Measurements from ENCODE around the gene SEC14L1.

SEC14L1 gene

DNA sequence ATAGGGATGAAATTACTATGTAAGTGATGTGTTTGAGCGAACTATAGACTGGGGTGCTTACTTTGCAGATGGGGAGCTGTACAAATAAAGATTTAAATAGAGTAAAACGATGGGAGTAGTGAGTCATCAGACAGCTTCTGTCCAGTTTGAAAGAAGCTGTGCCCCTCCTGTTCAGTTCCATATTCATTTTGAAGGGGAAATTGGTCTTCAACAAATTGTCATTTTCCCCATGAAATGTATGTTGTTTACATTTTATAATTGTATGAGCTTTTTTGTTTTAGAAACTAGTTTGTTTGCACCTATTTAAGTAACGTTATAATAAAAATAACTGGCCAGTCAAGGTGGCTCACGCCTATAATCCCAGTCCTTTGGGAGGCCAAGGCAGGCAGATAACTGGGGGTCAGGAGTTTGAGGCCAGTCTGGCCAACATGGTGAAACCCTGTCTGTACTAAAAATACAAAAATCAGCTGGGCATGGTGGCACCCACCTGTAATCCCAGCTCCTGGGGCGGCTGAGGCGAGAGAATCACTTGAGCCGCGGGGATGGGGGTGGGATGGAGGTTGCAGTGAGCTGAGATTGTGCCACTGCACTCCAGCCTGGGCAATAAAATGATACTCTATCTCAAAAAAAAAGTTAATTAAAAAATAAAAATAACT lies 20.2 kb downstream of the SEC14L1 start:
- no peak for DNase-seq

DNA sequence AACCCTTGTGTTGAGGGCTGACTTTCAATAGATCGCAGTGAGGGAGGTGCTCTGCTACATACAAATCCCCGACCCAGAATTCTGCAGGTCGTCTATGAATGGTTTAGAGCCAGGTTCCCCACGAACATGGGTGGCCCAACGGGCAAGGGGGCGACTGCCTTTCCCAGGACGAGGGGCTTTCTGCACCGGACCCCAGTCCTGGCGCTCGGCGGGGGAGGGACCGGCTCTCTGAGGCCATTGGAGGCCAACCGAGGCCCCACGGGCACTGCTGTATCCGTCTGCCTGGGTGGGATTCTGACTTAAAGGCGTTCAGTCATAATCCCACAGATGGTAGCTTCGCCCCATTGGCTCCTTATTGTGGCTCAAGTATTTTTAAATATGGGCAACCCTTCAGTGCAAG lies 21.2 kb downstream of the SEC14L1 start:
- no peak for DNase-seq

DNA sequence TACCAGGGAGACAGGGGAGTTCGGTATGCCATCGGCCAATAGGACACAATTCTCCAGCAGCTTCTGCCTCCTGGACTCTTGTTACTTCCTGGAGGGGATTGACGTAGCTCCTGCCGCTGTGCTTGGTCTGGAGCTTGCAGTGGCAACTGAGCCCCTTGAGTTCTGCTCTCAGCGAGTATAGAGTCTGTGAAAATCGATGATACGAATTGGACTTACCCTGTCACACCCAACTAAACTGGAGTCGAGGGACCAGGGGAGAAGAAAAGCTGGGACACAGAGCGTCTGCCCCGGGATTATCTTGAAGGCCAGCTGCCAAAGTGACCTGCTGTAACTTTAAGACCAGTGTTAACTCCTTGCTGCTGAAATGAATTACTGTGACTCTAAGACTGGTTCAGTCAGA lies 22.2 kb downstream of the SEC14L1 start:
- no peak for DNase-seq

- DNase-seq: no peak
Measured at GRCh38 chr17:77163511-77164280, 22.9 kb downstream of the SEC14L1 start.

DNA sequence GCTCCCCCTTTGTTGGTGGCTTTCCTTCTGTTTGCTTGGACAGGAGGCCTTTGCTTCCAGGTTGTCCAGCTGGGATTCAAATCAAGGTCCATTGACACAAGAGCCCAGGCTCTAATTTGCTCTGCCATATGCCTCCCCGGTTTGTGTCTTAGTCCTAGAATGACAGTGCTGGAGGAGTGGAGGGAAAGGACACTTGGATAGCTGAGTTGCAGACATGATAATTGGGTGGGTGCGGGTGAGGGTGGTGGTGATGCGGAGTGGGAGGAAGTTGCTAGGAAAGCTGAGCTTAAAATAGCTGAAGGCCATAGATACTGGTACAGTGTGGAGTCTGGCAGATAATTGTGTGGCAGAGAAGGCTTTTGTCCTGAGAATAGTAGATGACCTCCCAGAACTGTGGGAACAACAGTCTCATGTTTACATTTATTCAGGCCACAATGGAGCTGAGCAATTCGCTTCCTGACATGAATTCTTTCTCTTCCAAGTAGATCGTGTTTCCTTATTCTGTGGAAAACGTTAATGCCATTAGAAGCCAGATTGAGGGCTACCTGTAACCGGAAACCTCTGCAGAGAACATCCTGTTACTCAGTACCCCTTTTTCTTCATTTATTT lies 23.8 kb downstream of the SEC14L1 start:
- DNase-seq: peak in 7 of 56 donors; percentile 14 to 40 (median 30)

DNA sequence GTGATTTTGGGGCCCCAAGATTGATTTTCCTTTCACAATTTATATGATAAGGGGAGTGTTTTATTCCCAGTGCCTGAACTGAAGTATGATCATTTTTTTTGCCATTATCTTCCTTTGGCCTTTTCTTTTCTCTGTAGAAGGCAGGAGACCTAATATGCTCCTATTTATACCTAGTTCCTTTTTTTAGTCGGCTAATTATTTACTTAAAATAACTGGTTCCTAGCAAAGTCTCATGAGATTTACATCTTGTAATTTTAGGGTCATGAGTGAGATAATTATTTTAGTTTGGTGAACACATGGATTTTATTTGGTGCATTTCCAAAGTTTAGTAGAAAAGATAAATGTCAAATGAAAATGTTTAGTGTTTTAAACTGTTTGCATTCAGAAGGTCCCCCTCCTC lies 24.8 kb downstream of the SEC14L1 start:
- no peak for DNase-seq

GRCh38 chr17:77167472-77168306 lies 26.9 kb downstream of the SEC14L1 start:
- DNase-seq: no peak

DNA sequence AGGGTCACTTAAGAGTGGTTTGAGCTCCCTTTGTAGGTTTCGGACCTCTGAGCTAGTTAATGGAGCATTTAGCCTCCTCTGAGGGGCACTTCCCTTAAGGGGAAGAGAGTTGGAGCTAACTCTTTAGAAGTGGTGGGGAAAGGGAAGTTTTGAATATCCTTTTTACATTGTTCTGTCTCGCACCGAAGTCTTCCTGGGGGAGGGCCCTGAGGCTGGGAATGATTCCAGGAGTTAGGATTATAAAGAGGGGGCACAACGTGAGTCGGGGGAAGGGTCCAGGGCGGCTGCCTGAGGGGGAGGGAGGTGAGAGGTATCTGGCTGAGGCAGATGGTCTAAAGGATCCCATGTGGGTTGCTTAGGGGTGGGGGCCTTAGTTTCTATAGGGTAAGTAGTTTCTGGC lies 32.3 kb downstream of the SEC14L1 start:
- no peak for DNase-seq

DNA sequence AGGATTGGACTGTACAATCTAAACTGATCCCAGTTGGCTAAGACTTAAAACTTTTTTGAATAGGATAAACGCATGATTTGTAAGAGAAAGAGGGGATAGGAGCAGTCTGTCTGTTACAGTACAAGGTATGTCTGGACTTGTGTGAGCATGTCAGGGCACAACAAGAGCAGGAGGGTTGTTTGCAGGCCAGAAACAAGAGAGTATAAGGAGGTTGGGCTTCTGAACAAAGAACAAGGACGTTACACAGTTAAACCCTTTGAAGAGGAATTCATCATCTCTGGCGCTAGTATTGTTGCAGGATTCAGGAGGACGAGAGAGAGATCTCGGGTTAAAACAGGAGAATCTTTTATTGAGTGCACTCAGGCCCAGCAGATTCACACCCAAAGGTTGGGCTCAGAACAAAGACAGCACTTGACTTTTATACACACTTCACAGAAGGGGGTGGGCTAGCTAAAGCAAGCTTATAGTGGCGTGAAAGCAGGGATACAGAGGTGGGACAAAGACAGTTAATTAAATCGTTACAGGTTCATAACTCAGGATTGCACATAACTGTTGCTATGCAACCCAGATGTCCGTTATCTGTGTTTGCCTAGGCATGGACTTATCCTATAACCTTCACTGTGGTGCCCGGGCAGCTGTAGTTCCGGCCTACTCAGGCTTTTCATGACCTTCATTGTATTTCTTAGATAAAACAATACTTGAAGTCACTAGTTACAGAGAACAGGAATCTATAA lies 34.3 kb downstream of the SEC14L1 start:
- DNase-seq: no peak

DNA sequence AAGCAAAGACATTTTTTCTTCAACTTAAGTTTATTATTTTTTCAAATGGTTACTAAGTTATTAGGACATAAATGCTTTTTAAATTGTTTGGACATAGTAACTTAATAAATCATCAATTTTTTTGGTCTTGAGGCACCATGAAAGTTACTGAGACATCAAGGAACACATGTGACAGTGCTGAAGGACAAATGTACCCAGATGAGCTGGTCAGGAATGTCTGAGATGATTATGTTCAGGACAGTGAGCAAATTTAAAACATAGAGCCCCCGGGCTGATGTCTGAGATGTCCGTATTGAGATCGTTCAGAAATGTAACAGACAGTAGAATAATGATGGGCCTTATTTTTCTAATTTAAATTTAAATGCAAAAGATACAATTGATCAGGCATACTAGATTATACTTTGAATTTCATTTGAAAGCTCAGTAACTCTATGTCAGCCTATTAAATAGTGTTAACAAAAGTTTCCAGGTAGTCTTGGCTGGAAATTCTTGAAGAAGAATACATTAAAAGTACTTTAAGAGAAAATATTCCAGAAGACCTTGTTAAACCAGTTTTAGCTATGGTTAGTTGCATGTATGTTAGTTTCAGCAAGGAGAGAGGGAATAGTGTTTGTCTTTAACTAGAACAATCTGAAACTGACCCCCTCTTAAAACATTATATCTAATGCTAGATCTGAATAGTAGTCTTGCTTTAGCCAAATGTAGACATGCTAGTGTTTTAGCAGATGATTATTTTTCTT lies 36.4 kb downstream of the SEC14L1 start:
- no peak for DNase-seq

DNA sequence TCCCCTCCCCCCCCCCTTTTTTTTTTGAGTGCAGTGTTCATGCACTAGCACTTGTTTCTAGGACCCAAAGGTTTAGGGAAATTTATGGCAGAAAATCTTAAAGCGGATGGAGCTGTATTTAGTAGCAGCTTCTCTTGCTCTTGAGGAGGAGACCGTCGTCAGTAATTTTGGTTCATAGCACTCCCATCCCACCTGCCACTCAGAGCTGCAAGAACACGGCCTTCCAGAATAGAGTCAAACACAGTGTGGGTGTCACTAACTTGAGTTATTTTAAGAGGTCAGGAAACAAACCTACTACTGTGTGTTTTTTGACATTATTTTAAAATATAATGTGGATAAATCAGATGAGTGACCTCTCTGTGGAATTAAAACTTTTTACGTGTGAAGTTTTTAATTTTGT lies 37.3 kb downstream of the SEC14L1 start:
- DNase-seq: peak in 14 of 56 donors; percentile 12 to 76 (median 43)

GRCh38 chr17:77178563-77178962 lies 37.8 kb downstream of the SEC14L1 start:
- peak in 20 of 56 donors; percentile 11 to 56 (median 25) for DNase-seq

- no peak for DNase-seq
Measured at GRCh38 chr17:77180503-77181357, 40.0 kb downstream of the SEC14L1 start.

GRCh38 chr17:77182205-77183172 lies 41.7 kb downstream of the SEC14L1 start:
- peak in 7 of 56 donors; percentile 9 to 59 (median 22) for DNase-seq

- no peak for DNase-seq
Measured at GRCh38 chr17:77184474-77184873, 43.7 kb downstream of the SEC14L1 start.

DNA sequence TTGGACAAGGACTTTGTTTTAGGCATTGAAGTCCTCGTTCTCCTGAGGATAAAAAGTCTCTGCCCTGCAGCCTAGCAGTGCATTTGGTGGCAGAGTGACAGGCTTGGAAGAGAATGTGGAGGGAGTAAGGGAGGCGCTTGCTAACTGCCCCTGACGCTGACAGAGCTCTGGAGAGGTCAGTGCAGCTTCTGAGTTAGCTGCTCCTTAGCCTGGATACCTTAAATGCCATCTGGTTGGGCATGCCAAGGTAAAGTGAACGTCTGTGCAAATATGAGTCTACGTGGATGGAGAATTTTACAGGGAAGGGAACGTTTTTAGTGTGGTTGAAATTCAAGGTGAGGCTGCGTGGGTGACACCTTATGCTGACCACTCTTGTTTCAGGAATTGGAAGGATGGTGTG lies 44.4 kb downstream of the SEC14L1 start:
- no peak for DNase-seq

- DNase-seq: peak in 10 of 56 donors; percentile 12 to 38 (median 19)
Measured at GRCh38 chr17:77186141-77186604, 45.4 kb downstream of the SEC14L1 start.

All from nucleus accumbens (tissue), 56 donors.